Natural killer cell treated with Interleukin-12 subunit alpha and Interleukin-12 subunit beta and Interleukin-15 and Interleukin-18, amount 100 ng/mL, for 72 hours (primary cell): ENCODE measurements around the gene APC2. TPM values are rescaled to one million over a fixed set of nuclear protein-coding genes. Genes with fewer than 3 reads are reported as not detected.
A peak's percentile ranks its signal among the peaks of the same experiment; 100 is the strongest.
"Not testable (repeated sequence)": the region's sequence is repeated elsewhere in the genome, so short reads cannot be mapped to it uniquely, and the experiment has no call there.

Source experiments
- ATAC-seq, 2 donors: fragments of 150-1000 bp; cut with Tn5 transposase in 1 of 2; sonication (Bioruptor Pico), chemical (Tn5 transposase) in 1 of 2; 2 replicates each; pipeline ENCODE4 v1.10.0; 2021
- DNase-seq: peaks from one replicate; pipeline ENCODE4 v3.0.0; 2022; ENCODE audit warnings: low spot score
- H3K27ac Mint-ChIP-seq, 2 donors: 1 replicate in 1 of 2; 2 replicates in 1 of 2; pipeline ENCODE4 v1.8.0; 2022; ENCODE audit warnings: mixed read lengths in 2 of 2, mild to moderate bottlenecking in 1 of 2, moderate library complexity in 1 of 2
- H3K27me3 Mint-ChIP-seq, 2 donors: 1 replicate in 1 of 2; 2 replicates in 1 of 2; pipeline ENCODE4 v1.8.0; 2022; ENCODE audit warnings: mixed read lengths in 2 of 2
- H3K36me3 Mint-ChIP-seq: one replicate; pipeline ENCODE4 v1.8.0; 2022; ENCODE audit warnings: mixed read lengths
- H3K4me1 Mint-ChIP-seq, 2 donors: 1 replicate in 1 of 2; 2 replicates in 1 of 2; pipeline ENCODE4 v1.8.0; 2022; ENCODE audit warnings: low read depth in 2 of 2, mixed read lengths in 2 of 2, mild to moderate bottlenecking in 1 of 2
- H3K4me3 Mint-ChIP-seq: one replicate; pipeline ENCODE4 v1.8.0; 2022; ENCODE audit warnings: mixed read lengths
- H3K9me3 Mint-ChIP-seq: 2 replicates; pipeline ENCODE4 v1.8.0; 2022; ENCODE audit warnings: mixed read lengths
- total RNA-seq, 2 donors: library from RNA; stranded (reverse); gene quantifications; one replicate each; pipeline ENCODE4 v1.2.3, GENCODE V29; 2022

APC2 gene
- total RNA-seq, 2 donors from 2014 or later: 0.05 to 0.17 TPM

- H3K4me3 Mint-ChIP-seq, H3K27ac Mint-ChIP-seq, H3K27me3 Mint-ChIP-seq, DNase-seq, H3K9me3 Mint-ChIP-seq, ATAC-seq: not testable (repeated sequence)
- Mint-ChIP-seq H3K4me1 (peaks cover 18 to 30% of the 10 kb centered on the region in 2 donors), H3K36me3 (peaks cover 16% of the 10 kb centered on the region)
These were observed 29.8 kb upstream of the APC2 start for GRCh38 chr19:1420085-1420484.

- Mint-ChIP-seq H3K4me1 (peaks cover 12 to 26% of the 10 kb centered on the region in 2 donors), H3K27me3 (no peaks in the 10 kb centered on the region), H3K4me3 (no peak overlapping the region), H3K9me3 (no peaks in the 10 kb centered on the region), H3K27ac (no peak overlapping the region), H3K36me3 (peaks cover 16% of the 10 kb centered on the region)
- no peak for DNase-seq
- no peak for ATAC-seq
These were observed 29.3 kb upstream of the APC2 start for GRCh38 chr19:1420590-1420989.

GRCh38 chr19:1421218-1421957 lies 28.5 kb upstream of the APC2 start:
- Mint-ChIP-seq H3K4me3 (no peak overlapping the region), H3K36me3 (peaks cover 16% of the 10 kb centered on the region), H3K27me3 (no peaks in the 10 kb centered on the region), H3K4me1 (peaks cover 7 to 20% of the 10 kb centered on the region in 2 donors), H3K27ac (no peak overlapping the region), H3K9me3 (no peaks in the 10 kb centered on the region)
- no peak for ATAC-seq
- no peak for DNase-seq

- Mint-ChIP-seq H3K4me3 (no peak overlapping the region), H3K27me3 (no peaks in the 10 kb centered on the region), H3K4me1 (peaks cover 7 to 16% of the 10 kb centered on the region in 2 donors), H3K9me3 (no peaks in the 10 kb centered on the region), H3K27ac (no peak overlapping the region), H3K36me3 (peaks cover 16% of the 10 kb centered on the region)
- ATAC-seq: peak in 1 of 2 donors; percentile 6
- no peak for DNase-seq
These were observed 28.0 kb upstream of the APC2 start for GRCh38 chr19:1421958-1422305.

- DNase-seq (no peak), ATAC-seq (no peak)
- H3K4me3 Mint-ChIP-seq: no peak overlapping the region
- peaks cover 16% of the 10 kb centered on the region for H3K36me3 Mint-ChIP-seq
- no peaks in the 10 kb centered on the region for H3K27me3 Mint-ChIP-seq
- H3K4me1 Mint-ChIP-seq: peaks cover 4 to 13% of the 10 kb centered on the region in 2 donors
- H3K27ac Mint-ChIP-seq: peak overlapping the region in 1 of 2 donors; percentile 39
- no peaks in the 10 kb centered on the region for H3K9me3 Mint-ChIP-seq
These were observed 27.6 kb upstream of the APC2 start for GRCh38 chr19:1422360-1422759.

GRCh38 chr19:1422943-1423342 lies 27.0 kb upstream of the APC2 start:
- H3K36me3 Mint-ChIP-seq: peaks cover 16% of the 10 kb centered on the region
- DNase-seq (no peak), ATAC-seq (no peak)
- peaks cover 0 to 10% of the 10 kb centered on the region in 2 donors for H3K4me1 Mint-ChIP-seq
- H3K27me3 Mint-ChIP-seq: no peaks in the 10 kb centered on the region
- no peaks in the 10 kb centered on the region for H3K9me3 Mint-ChIP-seq
- no peak overlapping the region for H3K4me3 Mint-ChIP-seq
- peak overlapping the region in 1 of 2 donors; percentile 39 for H3K27ac Mint-ChIP-seq

- no peak overlapping the region for H3K4me3 Mint-ChIP-seq
- no peaks in the 10 kb centered on the region for H3K9me3 Mint-ChIP-seq
- H3K27ac Mint-ChIP-seq: no peak overlapping the region
- no peaks in the 10 kb centered on the region for H3K27me3 Mint-ChIP-seq
- peaks cover 0 to 10% of the 10 kb centered on the region in 2 donors for H3K4me1 Mint-ChIP-seq
- peaks cover 16% of the 10 kb centered on the region for H3K36me3 Mint-ChIP-seq
- DNase-seq (no peak), ATAC-seq (no peak)
These were observed 26.3 kb upstream of the APC2 start for GRCh38 chr19:1423436-1424191.

GRCh38 chr19:1424192-1424955 lies 25.5 kb upstream of the APC2 start:
- ATAC-seq: no peak
- Mint-ChIP-seq H3K36me3 (peaks cover 15% of the 10 kb centered on the region), H3K9me3 (no peaks in the 10 kb centered on the region), H3K4me3 (no peak overlapping the region), H3K27ac (no peak overlapping the region), H3K27me3 (no peaks in the 10 kb centered on the region), H3K4me1 (peaks cover 0 to 8% of the 10 kb centered on the region in 2 donors)
- DNase-seq: no peak

- peaks cover 12% of the 10 kb centered on the region for H3K36me3 Mint-ChIP-seq
- ATAC-seq (no peak), DNase-seq (no peak)
- H3K9me3 Mint-ChIP-seq: no peaks in the 10 kb centered on the region
- H3K4me3 Mint-ChIP-seq: no peak overlapping the region
- H3K4me1 Mint-ChIP-seq: peaks cover 0 to 7% of the 10 kb centered on the region in 2 donors
- H3K27ac Mint-ChIP-seq: no peak overlapping the region
- no peaks in the 10 kb centered on the region for H3K27me3 Mint-ChIP-seq
These were observed 24.7 kb upstream of the APC2 start for GRCh38 chr19:1425102-1425837.

GRCh38 chr19:1425902-1426301 lies 24.0 kb upstream of the APC2 start:
- Mint-ChIP-seq H3K4me3 (no peak overlapping the region), H3K4me1 (peaks cover 0 to 7% of the 10 kb centered on the region in 2 donors), H3K9me3 (no peaks in the 10 kb centered on the region), H3K36me3 (peaks cover 12% of the 10 kb centered on the region), H3K27me3 (no peaks in the 10 kb centered on the region), H3K27ac (no peak overlapping the region)
- DNase-seq: no peak
- no peak for ATAC-seq

GRCh38 chr19:1426736-1427135 lies 23.2 kb upstream of the APC2 start:
- Mint-ChIP-seq H3K9me3 (no peaks in the 10 kb centered on the region), H3K4me1 (peaks cover 0 to 7% of the 10 kb centered on the region in 2 donors), H3K36me3 (peaks cover 12% of the 10 kb centered on the region), H3K27ac (no peak overlapping the region), H3K27me3 (no peaks in the 10 kb centered on the region), H3K4me3 (no peak overlapping the region)
- no peak for ATAC-seq
- DNase-seq: no peak

- Mint-ChIP-seq H3K27me3 (no peaks in the 10 kb centered on the region), H3K36me3 (peaks cover 12% of the 10 kb centered on the region), H3K4me1 (peaks cover 0 to 7% of the 10 kb centered on the region in 2 donors), H3K4me3 (no peak overlapping the region), H3K27ac (no peak overlapping the region), H3K9me3 (no peaks in the 10 kb centered on the region)
- ATAC-seq: no peak
- DNase-seq: no peak
These were observed 22.6 kb upstream of the APC2 start for GRCh38 chr19:1427221-1427920.
